Sigmoid colon (tissue), 7 donors: Measurements from ENCODE around the gene MZB1. TPM values are rescaled to one million over a fixed set of nuclear protein-coding genes. Genes with fewer than 3 reads are reported as not detected.

Experiments
- DNase-seq: peaks from one replicate; pipeline ENCODE4 v3.0.0-alpha.2; 2019
- H3K27ac ChIP-seq, 4 donors: fragments of 200-600 bp; sonication (generic); one replicate each; pipeline ENCODE4 v1.5.1; 2016 to 2019; ENCODE audit warnings: mild to moderate bottlenecking in 1 of 4
- H3K27me3 ChIP-seq, 3 donors: fragments of 200-600 bp; sonication (generic); one replicate each; pipeline ENCODE4 v1.5.1; 2019; ENCODE audit warnings: mild to moderate bottlenecking in 1 of 3
- H3K36me3 ChIP-seq, 4 donors: fragments of 200-600 bp; sonication (generic); one replicate each; pipeline ENCODE4 v1.5.1; 2016 to 2019
- H3K4me1 ChIP-seq, 4 donors: fragments of 200-600 bp; sonication (generic); one replicate each; pipeline ENCODE4 v1.5.1; 2017 to 2019
- H3K4me3 ChIP-seq, 4 donors: fragments of 200-600 bp; sonication (generic); one replicate each; pipeline ENCODE4 v1.5.1; 2017 to 2019; ENCODE audit warnings: mild to moderate bottlenecking in 2 of 4, moderate library complexity in 1 of 4
- H3K9me3 ChIP-seq, 4 donors: fragments of 200-600 bp in 3 of 4; sonication (generic) in 3 of 4; one replicate each; pipeline versions ENCODE4 v1.5.1 to v1.6.1; 2013 to 2019
- EP300 ChIP-seq, 4 donors: sonication (generic); formaldehyde crosslinking; IDR thresholded peaks; one replicate each; pipeline ENCODE4 v1.6.1; 2017; ENCODE audit warnings: antibody characterized with exemption in 4 of 4
- POLR2A ChIP-seq, 2 donors: fragments of 450-650 bp; IDR thresholded peaks; one replicate each; pipeline ENCODE4 v1.6.1; 2016; ENCODE audit warnings: antibody characterized with exemption in 2 of 2, mild to moderate bottlenecking in 2 of 2, moderate library complexity in 2 of 2
- POLR2AphosphoS5 ChIP-seq, 4 donors: sonication (generic); formaldehyde crosslinking; IDR thresholded peaks; one replicate each; pipeline ENCODE4 v1.6.1; 2017; ENCODE audit warnings: antibody characterized with exemption in 4 of 4
- WGBS, 2 donors: extraction: QIAGEN DNeasy Blood & Tissue Kit; methylation state at CpG; one replicate each; pipeline ENCODE4 v1.1.7; 2013; 5-methylcytosine and 5-hydroxymethylcytosine counted together
- intact Hi-C: fragments of 100-400 bp; cut with DNase I; formaldehyde crosslinking; loops from one replicate; pipeline ENCODE4 v1.15.1; 2023
- polyA plus RNA-seq, 3 donors: library from polyadenylated mRNA; stranded (reverse); fragments of 200-250 nt; gene quantifications; one replicate each; pipeline ENCODE4 v1.2.3, GENCODE V29; 2013
- total RNA-seq, 4 donors: library from RNA; depleted of rRNA; stranded (reverse); fragments of >200 nt; gene quantifications; one replicate each; pipeline ENCODE4 v1.1.0, GENCODE V29; 2016
- TF ChIP-seq, protein P1 (sequence below), 4 experiments: fragments of 450-650 bp in 3 of 4; fragments of 200-600 bp in 1 of 4; IDR thresholded peaks; one replicate each; pipeline ENCODE4 v1.5.1; 2016 to 2019; ENCODE audit warnings: antibody characterized with exemption in 4 of 4, mild to moderate bottlenecking in 3 of 4, moderate library complexity in 2 of 4
- donor health status: healthy with polysubstance abuse.
- donor health status: Bipolar disorder and iron deficiency.
- donor health status: healthy.

Gene MZB1
- total and polyA plus RNA-seq, 7 donors: 2.2 to 29.2 (median 3.2) TPM; not detected in 3

DNA sequence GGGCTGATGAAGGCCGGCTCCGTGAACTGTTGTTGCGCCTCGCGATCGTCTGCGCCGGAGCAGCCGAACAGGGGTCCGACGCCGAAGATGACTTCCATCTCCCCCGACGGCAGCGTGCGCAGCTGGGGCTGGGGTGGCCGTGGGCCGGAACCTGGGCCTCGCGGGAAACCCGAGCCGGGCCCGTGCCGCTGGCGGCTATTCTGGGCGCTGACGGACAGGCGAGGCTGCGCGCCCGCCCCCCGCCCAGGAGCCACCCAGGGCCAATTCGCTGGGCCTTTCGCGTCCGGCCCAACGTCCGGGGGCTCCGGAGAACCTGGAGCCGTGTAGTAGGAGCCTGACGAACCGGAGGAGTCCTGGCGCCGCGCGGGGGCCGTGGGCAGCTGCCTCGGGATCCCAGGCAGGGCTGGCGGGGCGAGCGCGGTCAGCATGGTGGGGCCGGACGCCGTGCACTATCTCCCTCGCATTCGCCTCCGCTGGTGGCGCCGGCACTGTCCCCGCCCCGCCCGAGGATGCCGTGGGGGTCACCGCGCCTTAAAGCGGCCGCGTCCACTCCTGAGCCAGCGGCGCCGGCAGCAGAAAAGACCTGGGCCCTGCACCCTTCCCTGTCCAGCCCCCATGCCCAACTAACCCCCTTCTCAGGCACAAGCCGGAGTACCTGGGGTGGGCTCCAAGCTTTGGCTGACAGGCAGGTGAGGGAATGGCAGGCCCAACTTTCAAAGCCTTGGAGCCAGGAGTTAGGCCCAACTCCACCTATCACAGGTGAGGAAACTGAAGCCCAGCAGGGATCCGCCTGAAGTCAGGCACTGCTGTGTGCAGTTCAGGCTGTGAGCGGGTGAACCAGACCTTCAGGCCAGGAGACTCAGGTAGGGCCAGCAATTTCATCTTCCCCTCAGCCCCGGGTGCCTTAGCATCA is 5.2 kb upstream of the MZB1 start, which contains the start of gene PROB1:
TSS of gene PROB1 (minus strand) at position 451 of the 913 bp plus-strand sequence. CDS start at position 428, 23 bp downstream.
- 57 to 67% methylated on average over 76 of the region's 76 CpGs for WGBS, 2 donors
- Histone ChIP-seq H3K9me3 (no peaks in the 10 kb centered on the region), H3K36me3 (no peaks in the 10 kb centered on the region), H3K4me1 (peaks cover 0 to 35% (median 32%) of the 10 kb centered on the region in 4 donors), H3K27me3 (peaks cover 29 to 50% (median 39%) of the 10 kb centered on the region in 3 donors), H3K4me3 (peak within 1 kb of the TSS; percentile 7 to 45 (median 38)), H3K27ac (peak within 1 kb of the TSS in 2 of 4 donors; percentile 16 to 81)
- DNase-seq: no peak
- intact Hi-C loops: no loop called here
- no peak for TF ChIP-seq POLR2AphosphoS5 (IDR thresholded peaks at IDR 0.05)
- TF ChIP-seq POLR2A (IDR thresholded peaks at IDR 0.05): no peak
- TF ChIP-seq EP300 (IDR thresholded peaks at IDR 0.05): no peak

DNA sequence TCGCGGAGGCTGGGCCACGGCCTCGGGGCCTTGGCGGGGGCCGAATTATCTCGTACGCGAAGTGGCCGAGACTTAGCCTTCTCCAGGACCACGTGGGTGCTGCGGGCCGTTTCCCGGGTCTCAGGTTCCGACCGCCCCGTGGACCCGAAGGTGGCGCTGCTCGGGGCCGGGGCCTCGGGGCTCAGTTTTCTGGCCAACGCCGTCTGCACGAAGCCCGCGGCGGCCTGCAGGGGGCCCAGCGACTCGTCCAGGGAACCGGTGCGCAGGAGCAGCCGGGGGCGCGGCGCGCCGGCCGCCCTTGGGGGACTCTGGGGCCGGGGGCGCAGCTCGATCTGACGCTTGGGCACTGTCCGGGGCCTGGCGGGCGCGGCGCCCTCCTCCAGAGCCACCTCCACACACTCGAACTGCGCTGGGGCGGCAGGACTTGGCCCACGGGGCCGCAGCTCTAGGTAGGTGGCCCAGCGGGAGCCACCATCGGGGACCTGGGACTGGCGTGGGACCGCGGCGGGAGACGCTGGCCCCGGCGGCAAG is 4.5 kb upstream of the MZB1 start:
- DNase-seq: no peak
- Histone ChIP-seq H3K9me3 (no peaks in the 10 kb centered on the region), H3K4me3 (peak overlapping the region; percentile 7 to 45 (median 38)), H3K36me3 (no peaks in the 10 kb centered on the region), H3K4me1 (peaks cover 0 to 35% (median 32%) of the 10 kb centered on the region in 4 donors), H3K27ac (peak overlapping the region in 2 of 4 donors; percentile 16 to 81), H3K27me3 (peaks cover 29 to 50% (median 39%) of the 10 kb centered on the region in 3 donors)
- TF ChIP-seq, protein P1, sequence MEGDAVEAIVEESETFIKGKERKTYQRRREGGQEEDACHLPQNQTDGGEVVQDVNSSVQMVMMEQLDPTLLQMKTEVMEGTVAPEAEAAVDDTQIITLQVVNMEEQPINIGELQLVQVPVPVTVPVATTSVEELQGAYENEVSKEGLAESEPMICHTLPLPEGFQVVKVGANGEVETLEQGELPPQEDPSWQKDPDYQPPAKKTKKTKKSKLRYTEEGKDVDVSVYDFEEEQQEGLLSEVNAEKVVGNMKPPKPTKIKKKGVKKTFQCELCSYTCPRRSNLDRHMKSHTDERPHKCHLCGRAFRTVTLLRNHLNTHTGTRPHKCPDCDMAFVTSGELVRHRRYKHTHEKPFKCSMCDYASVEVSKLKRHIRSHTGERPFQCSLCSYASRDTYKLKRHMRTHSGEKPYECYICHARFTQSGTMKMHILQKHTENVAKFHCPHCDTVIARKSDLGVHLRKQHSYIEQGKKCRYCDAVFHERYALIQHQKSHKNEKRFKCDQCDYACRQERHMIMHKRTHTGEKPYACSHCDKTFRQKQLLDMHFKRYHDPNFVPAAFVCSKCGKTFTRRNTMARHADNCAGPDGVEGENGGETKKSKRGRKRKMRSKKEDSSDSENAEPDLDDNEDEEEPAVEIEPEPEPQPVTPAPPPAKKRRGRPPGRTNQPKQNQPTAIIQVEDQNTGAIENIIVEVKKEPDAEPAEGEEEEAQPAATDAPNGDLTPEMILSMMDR (IDR thresholded peaks at IDR 0.05): peak in 2 of 4 experiments; percentile 7 to 37
- TF ChIP-seq EP300 (IDR thresholded peaks at IDR 0.05) (no peak), POLR2A (IDR thresholded peaks at IDR 0.05) (no peak), POLR2AphosphoS5 (IDR thresholded peaks at IDR 0.05) (no peak)
- intact Hi-C loops: no loop called here
- 6 to 24% methylated on average over 62 of the region's 62 CpGs for WGBS, 2 donors

DNA sequence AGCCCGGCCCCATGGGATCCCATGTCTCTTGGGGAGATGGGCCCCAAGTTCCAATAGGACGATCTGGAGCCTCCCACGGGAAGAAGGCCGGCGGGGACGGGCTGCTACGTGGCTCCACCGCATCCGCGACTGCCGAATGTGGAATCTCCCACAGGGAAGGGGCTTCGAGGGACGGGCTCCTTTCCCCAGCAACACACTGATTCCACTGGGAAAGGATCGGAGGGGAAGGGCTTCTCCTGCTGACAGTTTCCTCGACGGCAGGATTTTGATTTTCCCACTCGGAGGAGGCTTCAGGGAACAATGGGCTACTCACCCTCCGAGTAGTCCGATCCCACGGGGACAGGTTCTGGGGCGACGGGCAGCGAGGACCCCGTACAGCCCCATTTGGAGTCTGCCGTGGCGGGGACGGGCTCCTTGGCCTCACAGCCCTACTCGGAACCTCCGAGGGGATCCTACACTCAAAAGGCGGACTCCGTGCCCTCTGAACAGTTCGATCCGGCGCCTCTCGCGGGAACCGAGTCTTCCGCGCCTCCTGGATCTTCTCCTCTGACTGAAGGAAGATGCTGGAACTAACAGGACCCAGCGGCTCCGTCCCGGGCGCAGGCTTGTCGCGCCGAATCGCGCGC is 3.9 kb upstream of the MZB1 start:
- peaks cover 29 to 50% (median 39%) of the 10 kb centered on the region in 3 donors for H3K27me3 ChIP-seq
- 8 to 18% methylated on average over 49 of the region's 49 CpGs for WGBS, 2 donors
- DNase-seq: no peak
- peak overlapping the region in 1 of 4 donors; percentile 81 for H3K27ac ChIP-seq
- H3K9me3 ChIP-seq: no peaks in the 10 kb centered on the region
- intact Hi-C loops: no loop called here
- peaks cover 0 to 35% (median 32%) of the 10 kb centered on the region in 4 donors for H3K4me1 ChIP-seq
- H3K4me3 ChIP-seq: peak overlapping the region in 3 of 4 donors; percentile 38 to 45 (median 39)
- no peak for TF ChIP-seq EP300 (IDR thresholded peaks at IDR 0.05)
- TF ChIP-seq POLR2AphosphoS5 (IDR thresholded peaks at IDR 0.05): no peak
- TF ChIP-seq, protein P1 (IDR thresholded peaks at IDR 0.05): no peak
- no peak for TF ChIP-seq POLR2A (IDR thresholded peaks at IDR 0.05)
- H3K36me3 ChIP-seq: no peaks in the 10 kb centered on the region

DNA sequence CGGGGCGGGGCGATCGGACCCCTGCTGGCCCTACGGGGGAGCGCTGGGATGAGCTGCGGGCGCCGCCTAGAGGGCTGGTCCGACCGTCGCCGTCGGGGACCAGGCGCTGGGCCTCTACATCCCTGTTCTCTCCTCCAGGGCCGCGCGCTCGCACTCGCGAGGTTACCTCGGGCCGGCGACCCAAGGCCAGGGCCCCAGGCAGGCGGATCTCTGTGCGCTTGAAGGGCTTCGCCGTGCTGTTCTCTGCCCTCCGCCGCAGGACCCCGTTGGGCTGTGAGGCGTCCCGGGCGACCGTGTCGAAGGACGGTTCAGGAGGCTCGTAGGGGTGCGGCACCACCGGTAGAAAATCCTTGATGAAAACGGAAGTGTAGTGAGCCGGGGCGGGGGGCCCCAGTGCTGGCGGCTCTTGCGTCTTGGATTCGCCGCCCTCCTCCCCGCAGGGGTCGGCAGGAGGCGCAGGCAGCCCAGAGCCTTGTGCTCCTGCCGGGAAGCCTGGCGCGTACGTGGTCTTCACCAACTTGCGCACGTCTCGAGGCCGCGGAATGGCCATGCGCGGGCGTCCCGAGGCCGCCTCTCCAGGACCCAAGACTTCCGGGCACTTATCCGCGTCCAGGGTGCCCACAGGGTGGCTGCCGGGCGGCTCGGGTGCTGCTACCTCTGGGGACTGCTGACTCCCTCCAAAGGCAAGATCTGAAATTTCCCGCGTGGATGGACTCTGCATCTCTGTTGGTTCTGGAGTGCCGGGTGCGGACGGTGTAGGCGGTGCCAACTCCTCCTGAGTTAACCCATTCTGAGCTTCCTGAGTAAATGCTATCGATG is 3.2 kb upstream of the MZB1 start:
- Histone ChIP-seq H3K4me1 (peaks cover 0 to 35% (median 32%) of the 10 kb centered on the region in 4 donors), H3K9me3 (no peaks in the 10 kb centered on the region), H3K36me3 (no peaks in the 10 kb centered on the region), H3K4me3 (peak overlapping the region; percentile 7 to 45 (median 38)), H3K27ac (no peak overlapping the region), H3K27me3 (peaks cover 29 to 50% (median 39%) of the 10 kb centered on the region in 3 donors)
- DNase-seq: no peak
- WGBS, 2 donors: 1 to 2% methylated on average over 77 of the region's 77 CpGs
- no peak for TF ChIP-seq EP300 (IDR thresholded peaks at IDR 0.05)
- no peak for TF ChIP-seq POLR2A (IDR thresholded peaks at IDR 0.05)
- TF ChIP-seq, protein P1 (IDR thresholded peaks at IDR 0.05): peak in 2 of 4 experiments; percentile 32 to 44
- no peak for TF ChIP-seq POLR2AphosphoS5 (IDR thresholded peaks at IDR 0.05)
- intact Hi-C loops: no loop called here
